HK-2 (cell line): Measurements from ENCODE around the gene ZBED2.
"Not testable (repeated sequence)": the region's sequence is repeated elsewhere in the genome, so short reads cannot be mapped to it uniquely, and the experiment has no call there.

Source experiments
- DNase-seq: peaks from one replicate; pipeline ENCODE4 v3.0.0-alpha.2; 2018; ENCODE audit not compliant: unreplicated experiment

Gene ZBED2

DNA sequence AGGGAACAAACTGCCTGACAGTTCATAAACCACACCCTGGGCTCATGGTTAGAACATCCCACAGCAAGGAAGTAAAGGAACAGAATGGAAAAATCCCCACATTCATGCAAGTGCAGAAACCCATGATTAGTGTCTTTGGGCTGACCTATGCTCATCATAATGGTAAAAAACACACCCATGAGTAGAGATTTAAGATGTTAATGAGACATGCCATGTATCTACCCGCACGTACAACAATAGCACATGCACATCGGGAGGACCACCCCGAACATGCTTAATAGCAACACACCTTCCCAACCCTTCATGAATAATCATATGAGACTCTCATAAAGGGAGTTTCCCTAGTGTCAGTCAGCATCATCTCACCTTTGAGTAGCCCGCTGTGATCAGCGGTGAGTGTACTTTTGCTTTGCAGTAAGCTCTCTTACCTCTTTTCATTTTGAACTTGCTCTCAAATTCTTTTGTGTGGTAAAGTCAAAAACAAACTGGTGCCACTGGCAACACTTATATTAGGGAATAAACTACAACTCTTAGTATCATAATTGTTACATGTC, 23.2 kb downstream of the ZBED2 start:
- DNase-seq, result no peak

DNA sequence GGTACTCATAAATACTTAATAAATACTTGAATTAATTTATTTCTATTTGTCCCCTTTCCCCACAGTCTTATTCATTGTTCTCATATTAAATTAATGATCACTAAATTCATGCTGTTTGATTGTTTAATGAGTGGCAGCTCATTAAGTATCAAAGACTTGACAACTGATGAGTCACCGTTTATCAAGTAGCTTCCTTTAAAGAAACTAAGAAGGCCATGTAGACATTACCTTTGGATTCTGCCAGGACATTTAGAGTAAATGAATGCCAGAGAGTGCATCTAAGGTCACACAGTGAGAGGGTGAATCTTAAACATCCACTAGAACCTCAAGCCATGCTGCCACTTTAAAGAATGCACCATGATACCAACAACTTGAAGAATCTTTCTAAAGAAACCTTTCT, 23.9 kb downstream of the ZBED2 start:
- DNase-seq, result no peak

- no peak for DNase-seq
These were observed 24.6 kb downstream of the ZBED2 start for GRCh38 chr3:111570404-111571030.

GRCh38 chr3:111568911-111569310, 26.2 kb downstream of the ZBED2 start:
- DNase-seq, result no peak

DNA sequence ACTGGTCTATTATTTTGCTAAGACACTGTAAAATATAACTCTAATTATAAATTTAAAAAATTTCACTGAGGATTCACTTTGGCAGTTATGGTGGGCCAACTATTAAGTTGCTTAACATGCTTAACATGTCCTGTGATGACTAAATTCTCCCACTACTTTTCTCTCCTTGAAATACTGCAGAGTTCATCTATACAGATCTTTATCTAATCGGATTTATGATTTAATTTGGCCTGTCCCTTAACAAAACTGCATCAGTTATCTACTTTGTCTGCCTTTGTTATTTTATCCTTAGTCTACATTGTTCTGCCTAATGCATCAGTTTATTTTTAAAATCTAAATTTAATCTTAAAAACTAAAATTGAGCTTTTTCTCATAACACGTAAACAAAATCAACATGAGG, 26.8 kb downstream of the ZBED2 start:
- DNase-seq, result no peak

DNA sequence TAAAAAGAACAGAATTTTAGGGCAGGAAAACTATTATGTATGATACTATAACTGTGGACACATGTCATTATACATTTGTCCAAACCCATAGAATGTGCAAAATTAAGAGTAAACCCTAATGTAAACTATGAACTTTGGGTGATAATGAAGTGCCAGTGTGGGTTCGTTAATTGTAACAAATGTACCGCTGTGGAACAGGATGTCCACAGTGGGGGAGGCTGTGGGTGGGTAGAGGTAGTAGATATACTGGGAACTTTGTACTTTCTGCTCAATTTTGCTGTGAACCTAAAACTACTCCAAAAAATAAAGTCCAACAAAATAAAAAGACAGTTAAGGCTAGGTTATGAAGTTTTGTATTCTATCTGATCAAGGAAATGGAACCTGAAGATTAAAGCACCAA, 28.3 kb downstream of the ZBED2 start:
- DNase-seq, result no peak

DNA sequence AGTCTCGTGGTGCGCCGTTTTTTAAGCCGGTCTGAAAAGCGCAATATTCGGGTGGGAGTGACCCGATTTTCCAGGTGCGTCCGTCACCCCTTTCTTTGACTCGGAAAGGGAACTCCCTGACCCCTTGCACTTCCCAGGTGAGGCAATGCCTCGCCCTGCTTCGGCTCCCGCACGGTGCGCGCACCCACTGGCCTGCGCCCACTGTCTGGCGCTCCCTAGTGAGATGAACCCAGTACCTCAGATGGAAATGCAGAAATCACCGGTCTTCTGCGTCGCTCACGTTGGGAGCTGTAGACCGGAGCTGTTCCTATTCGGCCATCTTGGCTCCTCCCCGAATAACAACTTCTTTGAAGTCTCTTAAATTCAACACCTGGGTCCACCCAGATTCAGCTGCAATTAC, 33.2 kb downstream of the ZBED2 start:
- DNase-seq, result not testable (repeated sequence)

DNA sequence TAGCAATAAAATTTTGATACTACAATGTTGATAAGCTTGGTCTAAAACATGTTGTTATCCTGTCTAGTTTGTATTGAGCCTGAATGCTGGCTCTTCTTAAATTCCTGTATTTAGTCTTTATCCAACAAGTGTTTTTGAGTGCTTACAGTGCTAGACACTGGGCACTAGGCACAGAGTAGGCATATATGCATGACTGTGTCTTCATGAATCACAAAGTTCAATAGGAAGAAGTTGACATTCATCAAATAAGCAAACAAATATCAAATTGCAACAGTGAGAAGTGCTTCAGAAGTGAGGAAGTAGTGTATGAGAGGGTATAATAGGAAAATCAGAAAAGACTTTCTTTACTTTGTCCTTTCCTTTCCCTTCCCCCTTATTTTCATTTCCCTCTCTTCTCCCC, 46.4 kb downstream of the ZBED2 start:
- no peak for DNase-seq

DNA sequence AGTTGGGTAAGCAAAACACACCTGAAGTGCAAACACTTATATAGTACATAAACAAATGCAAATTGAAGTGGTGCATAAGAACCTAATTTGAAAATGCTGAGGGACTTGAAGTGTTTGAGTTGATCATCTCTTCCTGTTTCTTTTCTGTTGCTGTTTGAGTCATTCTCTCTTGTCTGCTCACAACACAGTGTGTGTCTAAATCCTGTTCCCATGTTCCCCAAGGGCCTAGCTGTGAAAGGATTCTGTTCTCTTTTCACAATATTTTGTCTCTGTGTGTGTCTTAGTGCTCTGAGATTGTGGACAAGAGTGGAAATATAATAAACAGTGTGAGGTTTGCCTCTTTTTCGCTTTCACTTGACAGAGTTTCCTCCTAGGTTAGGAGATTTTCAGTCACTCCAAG, 47.1 kb downstream of the ZBED2 start:
- no peak for DNase-seq

DNA sequence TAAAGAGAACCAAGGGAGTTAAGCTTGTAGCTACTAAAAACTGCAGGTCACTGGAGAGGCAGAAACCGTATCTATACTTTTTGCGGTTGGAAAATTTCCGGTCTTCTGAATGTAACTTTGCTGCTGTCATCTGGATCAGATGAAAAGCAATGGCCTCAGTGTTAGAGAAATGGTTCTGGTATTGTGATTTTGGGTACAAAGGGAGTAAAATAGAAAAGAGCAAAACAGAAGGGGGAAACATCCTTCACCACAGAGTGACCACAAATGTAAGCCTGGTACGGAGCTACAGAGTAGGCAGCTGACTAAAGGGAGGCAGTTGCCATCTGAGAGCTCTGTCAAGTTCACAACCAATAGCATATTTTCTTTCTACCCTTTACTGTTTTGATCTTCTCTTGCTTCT, 47.5 kb downstream of the ZBED2 start:
- DNase-seq, result no peak

DNA sequence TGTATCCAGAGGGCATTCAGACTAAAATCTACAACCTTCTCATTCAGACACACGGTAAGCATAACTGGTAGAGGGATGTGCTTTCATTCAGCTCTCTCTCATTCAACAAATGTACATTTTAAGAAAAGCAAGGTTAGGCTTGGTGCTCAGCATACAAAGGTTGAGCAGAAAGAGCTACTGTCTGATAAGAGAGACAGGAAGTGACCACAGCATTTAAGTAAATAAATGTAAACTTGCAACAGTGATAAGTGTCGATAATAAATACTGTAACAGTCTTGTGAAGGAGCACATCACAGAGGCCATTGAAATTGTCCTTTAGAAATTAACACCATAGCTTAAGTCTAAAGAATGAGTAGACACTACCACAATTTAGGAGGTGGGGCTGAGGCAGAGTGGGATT, 49.8 kb downstream of the ZBED2 start:
- no peak for DNase-seq
